Measurements from ENCODE around the gene FLNA. TPM values are rescaled to one million over a fixed set of nuclear protein-coding genes. Genes with fewer than 3 reads are reported as not detected.
A peak's percentile ranks its signal among the peaks of the same experiment; 100 is the strongest.

Gene FLNA
- total and polyA plus RNA-seq, 9 of the 15 experiments (the other 6 are each of a cell fraction or from before 2014, with no cell fraction given) = 6.2 to 735 (median 135) TPM

DNA sequence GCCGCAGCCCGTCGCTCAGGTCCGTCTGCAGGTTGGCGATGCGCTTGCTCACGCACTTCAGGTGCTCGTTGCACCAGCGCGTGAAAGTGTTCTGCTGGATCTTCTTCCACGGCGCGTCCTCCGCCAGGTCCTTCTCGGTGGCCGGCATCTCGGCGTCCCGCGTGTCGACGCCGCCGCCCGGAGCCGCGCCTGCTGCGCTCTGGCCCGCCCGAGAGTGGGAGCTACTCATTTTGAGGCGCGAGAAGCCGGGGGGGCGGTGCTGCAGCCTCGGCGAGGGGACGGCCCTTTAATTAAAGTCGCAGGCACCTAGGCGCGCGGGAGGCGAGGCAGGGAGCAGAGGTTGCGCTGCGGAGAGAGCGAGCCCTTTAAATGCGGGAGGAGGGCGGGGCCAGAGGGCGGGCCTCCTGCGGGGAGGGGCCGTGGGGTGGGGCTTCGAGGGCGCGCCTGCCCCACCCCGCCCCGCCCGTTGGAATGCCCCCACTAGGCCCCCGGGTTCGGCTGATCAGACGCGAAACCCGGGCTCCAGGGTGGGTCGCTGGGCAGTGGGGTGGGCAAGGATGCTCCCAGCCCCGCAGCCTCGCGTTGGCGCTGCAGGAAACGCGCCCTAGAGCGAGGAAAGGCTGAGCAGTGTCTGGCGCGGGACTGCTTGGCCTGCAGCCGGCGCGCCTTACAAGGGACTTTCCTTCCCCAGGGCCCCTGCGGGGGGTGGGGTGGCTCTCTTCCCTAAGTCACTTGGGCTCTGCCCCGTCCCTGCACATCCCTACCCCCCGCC, 3.2 kb downstream of the FLNA start (continued):
- TF ChIP-seq KLF6 (CRISPR knock-in tag; IDR thresholded peaks at IDR 0.05; ENCODE audit: borderline replicate concordance) = no peak
- no peak for TF ChIP-seq MED1 (CRISPR knock-in tag; IDR thresholded peaks at IDR 0.05; ENCODE audit: borderline replicate concordance)
- no peak for TF ChIP-seq ZNF644 (tag; IDR thresholded peaks at IDR 0.05; ENCODE audit: low read depth)
- no peak for TF ChIP-seq NFYB (IDR thresholded peaks at IDR 0.05; ENCODE audit: extremely low read depth, insufficient read length)
- TF ChIP-seq, protein P1, sequence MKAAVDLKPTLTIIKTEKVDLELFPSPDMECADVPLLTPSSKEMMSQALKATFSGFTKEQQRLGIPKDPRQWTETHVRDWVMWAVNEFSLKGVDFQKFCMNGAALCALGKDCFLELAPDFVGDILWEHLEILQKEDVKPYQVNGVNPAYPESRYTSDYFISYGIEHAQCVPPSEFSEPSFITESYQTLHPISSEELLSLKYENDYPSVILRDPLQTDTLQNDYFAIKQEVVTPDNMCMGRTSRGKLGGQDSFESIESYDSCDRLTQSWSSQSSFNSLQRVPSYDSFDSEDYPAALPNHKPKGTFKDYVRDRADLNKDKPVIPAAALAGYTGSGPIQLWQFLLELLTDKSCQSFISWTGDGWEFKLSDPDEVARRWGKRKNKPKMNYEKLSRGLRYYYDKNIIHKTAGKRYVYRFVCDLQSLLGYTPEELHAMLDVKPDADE (conservative IDR thresholded peaks at IDR 0.05; ENCODE audit: control insufficient read depth, low read depth, low read length) = no peak; the same call in 1 of the 2 replicates
- TF ChIP-seq HDAC6 (IDR thresholded peaks at IDR 0.05; ENCODE audit: low read depth, low read length) = no peak
- TF ChIP-seq GABPA (tag; conservative IDR thresholded peaks at IDR 0.05; ENCODE audit: low read depth) = no peak
- TF ChIP-seq, protein P2, sequence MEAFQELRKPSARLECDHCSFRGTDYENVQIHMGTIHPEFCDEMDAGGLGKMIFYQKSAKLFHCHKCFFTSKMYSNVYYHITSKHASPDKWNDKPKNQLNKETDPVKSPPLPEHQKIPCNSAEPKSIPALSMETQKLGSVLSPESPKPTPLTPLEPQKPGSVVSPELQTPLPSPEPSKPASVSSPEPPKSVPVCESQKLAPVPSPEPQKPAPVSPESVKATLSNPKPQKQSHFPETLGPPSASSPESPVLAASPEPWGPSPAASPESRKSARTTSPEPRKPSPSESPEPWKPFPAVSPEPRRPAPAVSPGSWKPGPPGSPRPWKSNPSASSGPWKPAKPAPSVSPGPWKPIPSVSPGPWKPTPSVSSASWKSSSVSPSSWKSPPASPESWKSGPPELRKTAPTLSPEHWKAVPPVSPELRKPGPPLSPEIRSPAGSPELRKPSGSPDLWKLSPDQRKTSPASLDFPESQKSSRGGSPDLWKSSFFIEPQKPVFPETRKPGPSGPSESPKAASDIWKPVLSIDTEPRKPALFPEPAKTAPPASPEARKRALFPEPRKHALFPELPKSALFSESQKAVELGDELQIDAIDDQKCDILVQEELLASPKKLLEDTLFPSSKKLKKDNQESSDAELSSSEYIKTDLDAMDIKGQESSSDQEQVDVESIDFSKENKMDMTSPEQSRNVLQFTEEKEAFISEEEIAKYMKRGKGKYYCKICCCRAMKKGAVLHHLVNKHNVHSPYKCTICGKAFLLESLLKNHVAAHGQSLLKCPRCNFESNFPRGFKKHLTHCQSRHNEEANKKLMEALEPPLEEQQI (IDR thresholded peaks at IDR 0.05) = no peak
- TF ChIP-seq, protein P3, sequence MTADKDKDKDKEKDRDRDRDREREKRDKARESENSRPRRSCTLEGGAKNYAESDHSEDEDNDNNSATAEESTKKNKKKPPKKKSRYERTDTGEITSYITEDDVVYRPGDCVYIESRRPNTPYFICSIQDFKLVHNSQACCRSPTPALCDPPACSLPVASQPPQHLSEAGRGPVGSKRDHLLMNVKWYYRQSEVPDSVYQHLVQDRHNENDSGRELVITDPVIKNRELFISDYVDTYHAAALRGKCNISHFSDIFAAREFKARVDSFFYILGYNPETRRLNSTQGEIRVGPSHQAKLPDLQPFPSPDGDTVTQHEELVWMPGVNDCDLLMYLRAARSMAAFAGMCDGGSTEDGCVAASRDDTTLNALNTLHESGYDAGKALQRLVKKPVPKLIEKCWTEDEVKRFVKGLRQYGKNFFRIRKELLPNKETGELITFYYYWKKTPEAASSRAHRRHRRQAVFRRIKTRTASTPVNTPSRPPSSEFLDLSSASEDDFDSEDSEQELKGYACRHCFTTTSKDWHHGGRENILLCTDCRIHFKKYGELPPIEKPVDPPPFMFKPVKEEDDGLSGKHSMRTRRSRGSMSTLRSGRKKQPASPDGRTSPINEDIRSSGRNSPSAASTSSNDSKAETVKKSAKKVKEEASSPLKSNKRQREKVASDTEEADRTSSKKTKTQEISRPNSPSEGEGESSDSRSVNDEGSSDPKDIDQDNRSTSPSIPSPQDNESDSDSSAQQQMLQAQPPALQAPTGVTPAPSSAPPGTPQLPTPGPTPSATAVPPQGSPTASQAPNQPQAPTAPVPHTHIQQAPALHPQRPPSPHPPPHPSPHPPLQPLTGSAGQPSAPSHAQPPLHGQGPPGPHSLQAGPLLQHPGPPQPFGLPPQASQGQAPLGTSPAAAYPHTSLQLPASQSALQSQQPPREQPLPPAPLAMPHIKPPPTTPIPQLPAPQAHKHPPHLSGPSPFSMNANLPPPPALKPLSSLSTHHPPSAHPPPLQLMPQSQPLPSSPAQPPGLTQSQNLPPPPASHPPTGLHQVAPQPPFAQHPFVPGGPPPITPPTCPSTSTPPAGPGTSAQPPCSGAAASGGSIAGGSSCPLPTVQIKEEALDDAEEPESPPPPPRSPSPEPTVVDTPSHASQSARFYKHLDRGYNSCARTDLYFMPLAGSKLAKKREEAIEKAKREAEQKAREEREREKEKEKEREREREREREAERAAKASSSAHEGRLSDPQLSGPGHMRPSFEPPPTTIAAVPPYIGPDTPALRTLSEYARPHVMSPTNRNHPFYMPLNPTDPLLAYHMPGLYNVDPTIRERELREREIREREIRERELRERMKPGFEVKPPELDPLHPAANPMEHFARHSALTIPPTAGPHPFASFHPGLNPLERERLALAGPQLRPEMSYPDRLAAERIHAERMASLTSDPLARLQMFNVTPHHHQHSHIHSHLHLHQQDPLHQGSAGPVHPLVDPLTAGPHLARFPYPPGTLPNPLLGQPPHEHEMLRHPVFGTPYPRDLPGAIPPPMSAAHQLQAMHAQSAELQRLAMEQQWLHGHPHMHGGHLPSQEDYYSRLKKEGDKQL (CRISPR knock-in tag; IDR thresholded peaks at IDR 0.05; ENCODE audit: borderline replicate concordance) = 0 out of 2 replicates have a peak, but pooled peaks have one; percentile 71
- no peak for TF ChIP-seq FIP1L1 (IDR thresholded peaks at IDR 0.05; ENCODE audit: low read depth, low read length, poor library complexity, severe bottlenecking)
- peak in 1 of 2 experiments; percentile 81; a peak in 2 of 4 replicates for TF ChIP-seq SIN3A (IDR thresholded peaks at IDR 0.05; ENCODE audit: borderline replicate concordance in 2 of 2, control insufficient read depth in 1 of 2, low read depth in 2 of 2, low read length in 2 of 2)
- no peak for TF ChIP-seq MAFF (IDR thresholded peaks at IDR 0.05; ENCODE audit: low read length)
- TF ChIP-seq ZNF561 (CRISPR knock-in tag; conservative IDR thresholded peaks at IDR 0.05) = no peak
- no peak for TF ChIP-seq EP300 (IDR thresholded peaks at IDR 0.05; ENCODE audit: low read length)
- TF ChIP-seq ZNF174 (CRISPR knock-in tag; IDR thresholded peaks at IDR 0.05) = no peak
